B cell (primary cell): ENCODE measurements around the gene SYT2. TPM values are rescaled to one million over a fixed set of nuclear protein-coding genes. Genes with fewer than 3 reads are reported as not detected.

Source experiments
- ATAC-seq: fragments of 200-7000 bp; cut with Tn5 transposase; one replicate; pipeline ENCODE4 v1.10.0; 2021; ENCODE audit warnings: low read depth, mild to moderate bottlenecking, moderate number of reproducible peaks, moderate library complexity
- CTCF ChIA-PET: fragments of 350-600 bp; sonication (Branson Sonifier 250); formaldehyde crosslinking; loops from one replicate; lab custom pipeline; 2021; ENCODE audit warnings: antibody characterized with exemption, inconsistent platforms; lab: Charles Lee
- POLR2A ChIA-PET: fragments of 350-600 bp; sonication (Branson Sonifier 250); formaldehyde crosslinking; loops from one replicate; lab custom pipeline; 2021; ENCODE audit warnings: antibody characterized with exemption; lab: Charles Lee
- DNase-seq: peaks from one replicate; pipeline ENCODE4 v3.0.0; 2013
- H2AFZ ChIP-seq: 2 replicates; pipeline ENCODE4 v1.6.1; 2012; ENCODE audit warnings: mild to moderate bottlenecking, low read depth, low read length; ENCODE audit not compliant: insufficient read depth, poor library complexity, severe bottlenecking
- H3K27ac ChIP-seq, 2 donors: 1 replicate in 1 of 2; 2 replicates in 1 of 2; pipeline ENCODE4 v1.5.1; 2012 to 2013; ENCODE audit warnings: low read length in 2 of 2, mild to moderate bottlenecking in 2 of 2, moderate library complexity in 1 of 2
- H3K27me3 ChIP-seq, 4 experiments: fragments of 200-600 bp in 1 of 4; sonication (generic) in 1 of 4; replicated peaks in 1 of 4; 1 replicate in 2 of 4; 2 replicates in 2 of 4; pipeline versions ENCODE4 v1.6.1 to v1.7.0; 2013 to 2016; ENCODE audit warnings: low read length in 3 of 4, mild to moderate bottlenecking in 2 of 4, mixed read lengths in 1 of 4, moderate library complexity in 1 of 4; ENCODE audit not compliant: insufficient read depth in 4 of 4, control insufficient read depth in 3 of 4; ENCODE audit errors: control extremely low read depth in 1 of 4
- H3K36me3 ChIP-seq, 2 experiments: replicated peaks in 1 of 2; 1 replicate in 1 of 2; 2 replicates in 1 of 2; pipeline versions ENCODE4 v1.6.1 to v1.7.1; 2013; ENCODE audit warnings: low read length in 1 of 2; ENCODE audit not compliant: insufficient read depth in 2 of 2, control insufficient read depth in 1 of 2; ENCODE audit errors: control extremely low read depth in 1 of 2, extremely low read depth in 1 of 2
- H3K4me1 ChIP-seq, 2 donors: fragments of 200-600 bp in 1 of 2; sonication (generic) in 1 of 2; 1 replicate in 1 of 2; 2 replicates in 1 of 2; pipeline versions ENCODE4 v1.5.1 to v1.6.1; 2013 to 2017; ENCODE audit warnings: low read length in 2 of 2; ENCODE audit not compliant: control insufficient read depth in 2 of 2, insufficient read depth in 2 of 2
- H3K4me2 ChIP-seq: replicated peaks from 2 replicates; pipeline ENCODE3; 2012; ENCODE audit warnings: mild to moderate bottlenecking, low read depth, low read length; ENCODE audit not compliant: poor library complexity, severe bottlenecking
- H3K4me3 ChIP-seq, 5 experiments: fragments of 200-600 bp in 1 of 5; sonication (generic) in 1 of 5; 1 replicate in 3 of 5; 2 replicates in 2 of 5; pipeline versions ENCODE4 v1.5.1 to v1.7.0; 2011 to 2016; ENCODE audit warnings: low read length in 4 of 5, mild to moderate bottlenecking in 4 of 5, low read depth in 2 of 5, control low read depth in 1 of 5, moderate library complexity in 1 of 5; ENCODE audit not compliant: insufficient read depth in 1 of 5; ENCODE audit errors: control extremely low read depth in 1 of 5, extremely low read depth in 1 of 5
- H3K79me2 ChIP-seq: fragments of 200-600 bp; sonication (generic); one replicate; pipeline ENCODE4 v1.6.0; 2016; ENCODE audit warnings: low read length; ENCODE audit not compliant: control insufficient read depth, insufficient read depth
- H3K9ac ChIP-seq: fragments of 200-600 bp; sonication (generic); 2 replicates; pipeline ENCODE4 v1.6.1; 2017; ENCODE audit warnings: mild to moderate bottlenecking, low read length, moderate library complexity
- H3K9me3 ChIP-seq, 3 donors: one replicate each; pipeline versions ENCODE4 v1.6.1 to v1.7.1; 2013; ENCODE audit warnings: low read length in 2 of 3; ENCODE audit not compliant: control insufficient read depth in 2 of 3, insufficient read depth in 1 of 3; ENCODE audit errors: control extremely low read depth in 1 of 3
- H4K20me1 ChIP-seq: 2 replicates; pipeline ENCODE4 v1.6.0; 2012; ENCODE audit warnings: mild to moderate bottlenecking, low read length; ENCODE audit not compliant: insufficient read depth, control insufficient read depth, poor library complexity, severe bottlenecking
- H3K27ac Mint-ChIP-seq: one replicate; pipeline ENCODE4 v1.8.0; 2021; ENCODE audit warnings: mixed read lengths
- H3K27me3 Mint-ChIP-seq: one replicate; pipeline ENCODE4 v1.8.0; 2021; ENCODE audit warnings: mixed read lengths
- H3K4me1 Mint-ChIP-seq: one replicate; pipeline ENCODE4 v1.8.0; 2021; ENCODE audit warnings: mixed read lengths
- H3K4me3 Mint-ChIP-seq: one replicate; pipeline ENCODE4 v1.8.0; 2021; ENCODE audit warnings: mixed read lengths
- H3K9me3 Mint-ChIP-seq: one replicate; pipeline ENCODE4 v1.8.0; 2022; ENCODE audit warnings: mixed read lengths; ENCODE audit not compliant: insufficient read depth
- EZH2 ChIP-seq: IDR thresholded peaks from 2 replicates; pipeline ENCODE4 v1.6.1; 2012; ENCODE audit warnings: borderline replicate concordance, low read depth, mild to moderate bottlenecking, moderate library complexity, low read length; ENCODE audit not compliant: insufficient read depth, poor library complexity, severe bottlenecking
- WGBS: methylation state at CpG from one replicate; pipeline ENCODE4 v1.1.5; 2013; ENCODE audit warnings: missing lambda C conversion rate; ENCODE audit not compliant: insufficient coverage; 5-methylcytosine and 5-hydroxymethylcytosine counted together
- intact Hi-C: fragments of 100-400 bp; cut with micrococcal nuclease; formaldehyde crosslinking; loops from one replicate; pipeline ENCODE4 v1.10.0; 2022
- polyA plus RNA-seq: library from polyadenylated mRNA; depleted of rRNA; stranded (reverse); fragments of >200 nt; gene quantifications from 2 replicates; pipeline ENCODE4 v1.2.3, GENCODE V29; 2012
- total RNA-seq, 2 donors: library from RNA; stranded (reverse); fragments of 120-200 nt in 1 of 2; gene quantifications; 1 replicate in 1 of 2; 2 replicates in 1 of 2; pipeline versions ENCODE4 v1.2.3 to v1.2.4, GENCODE V29; 2013 to 2022
- TF ChIP-seq, protein P1 (sequence below): fragments of 200-600 bp; IDR thresholded peaks from one replicate; pipeline ENCODE4 v1.8.0; 2022; ENCODE audit warnings: antibody characterized with exemption, mild to moderate bottlenecking

SYT2 gene
- total and polyA plus RNA-seq, 2 donors (not counting 1 experiment from before 2014, with no cell fraction given): not detected

DNA sequence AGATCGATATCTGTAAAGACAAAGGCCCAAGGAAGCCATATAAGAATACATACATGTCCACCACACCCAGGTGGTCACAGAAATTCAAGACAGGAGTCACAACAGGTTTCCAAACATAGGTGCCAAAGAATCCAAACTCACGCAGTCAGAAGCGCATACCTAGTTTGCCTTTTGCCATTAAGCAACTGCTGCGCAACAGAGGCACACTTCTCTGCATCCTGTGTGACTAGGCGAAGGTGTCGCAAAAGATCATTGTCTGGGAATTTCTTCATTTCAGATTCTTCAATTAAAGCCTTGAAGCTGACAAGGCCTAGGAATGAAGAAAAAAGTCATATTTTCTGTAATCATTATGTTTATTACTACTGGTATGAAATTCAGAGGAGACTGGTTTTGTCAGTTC lies 32.2 kb upstream of the SYT2 start:
- Histone ChIP-seq H3K4me2 (no peak overlapping the region), H3K27ac (no peak overlapping the region), H3K4me1 (no peaks in the 10 kb centered on the region), H3K9me3 (peaks cover 0 to 1% (median 0%) of the 10 kb centered on the region in 3 donors), H4K20me1 (no peaks in the 10 kb centered on the region), H3K27me3 (no peaks in the 10 kb centered on the region), H3K4me3 (no peak overlapping the region), H3K79me2 (no peaks in the 10 kb centered on the region), H2AFZ (no peak overlapping the region), H3K36me3 (peaks cover 23 to 47% of the 10 kb centered on the region in 2 experiments), H3K9ac (no peak overlapping the region)
- H3K27me3 Mint-ChIP-seq: no peaks in the 10 kb centered on the region
- DNase-seq: no peak
- POLR2A ChIA-PET: no interaction called here
- no peak overlapping the region for H3K27ac Mint-ChIP-seq
- 100% methylated on average over 3 of the region's 6 CpGs for WGBS
- intact Hi-C loops: no loop called here
- TF ChIP-seq, protein P1, sequence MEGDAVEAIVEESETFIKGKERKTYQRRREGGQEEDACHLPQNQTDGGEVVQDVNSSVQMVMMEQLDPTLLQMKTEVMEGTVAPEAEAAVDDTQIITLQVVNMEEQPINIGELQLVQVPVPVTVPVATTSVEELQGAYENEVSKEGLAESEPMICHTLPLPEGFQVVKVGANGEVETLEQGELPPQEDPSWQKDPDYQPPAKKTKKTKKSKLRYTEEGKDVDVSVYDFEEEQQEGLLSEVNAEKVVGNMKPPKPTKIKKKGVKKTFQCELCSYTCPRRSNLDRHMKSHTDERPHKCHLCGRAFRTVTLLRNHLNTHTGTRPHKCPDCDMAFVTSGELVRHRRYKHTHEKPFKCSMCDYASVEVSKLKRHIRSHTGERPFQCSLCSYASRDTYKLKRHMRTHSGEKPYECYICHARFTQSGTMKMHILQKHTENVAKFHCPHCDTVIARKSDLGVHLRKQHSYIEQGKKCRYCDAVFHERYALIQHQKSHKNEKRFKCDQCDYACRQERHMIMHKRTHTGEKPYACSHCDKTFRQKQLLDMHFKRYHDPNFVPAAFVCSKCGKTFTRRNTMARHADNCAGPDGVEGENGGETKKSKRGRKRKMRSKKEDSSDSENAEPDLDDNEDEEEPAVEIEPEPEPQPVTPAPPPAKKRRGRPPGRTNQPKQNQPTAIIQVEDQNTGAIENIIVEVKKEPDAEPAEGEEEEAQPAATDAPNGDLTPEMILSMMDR: no peak
- no peak for TF ChIP-seq EZH2
- H3K4me1 Mint-ChIP-seq: no peaks in the 10 kb centered on the region
- no peak for ATAC-seq
- CTCF ChIA-PET: interaction anchor here (2.5 kb wide), 1 partner anchor 257 kb away, joined by 9 read pairs; no protein-coding TSS in a partner anchor
- no peaks in the 10 kb centered on the region for H3K9me3 Mint-ChIP-seq
- H3K4me3 Mint-ChIP-seq: no peak overlapping the region

DNA sequence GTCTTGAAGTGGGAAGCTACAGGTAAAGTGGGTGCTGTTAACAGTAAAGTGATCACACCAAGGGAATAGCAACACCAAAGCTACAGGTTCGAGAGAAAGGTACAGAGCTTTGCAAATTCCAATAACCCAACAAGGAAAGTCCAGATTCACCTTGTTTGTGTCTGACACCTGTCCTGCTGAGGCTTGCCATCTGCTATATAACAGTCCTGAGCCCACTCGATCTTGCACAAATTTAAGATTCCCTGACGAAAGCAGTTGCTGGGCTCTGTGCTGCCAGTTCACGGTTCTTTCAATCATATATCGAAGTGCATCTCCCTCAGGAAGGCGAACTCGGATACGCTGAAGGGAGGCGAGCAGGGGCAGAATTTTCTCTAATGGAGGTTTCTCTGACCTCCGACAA lies 23.0 kb upstream of the SYT2 start:
- H3K27ac Mint-ChIP-seq: no peak overlapping the region
- DNase-seq (no peak), ATAC-seq (no peak)
- no peak overlapping the region for H3K4me2 ChIP-seq
- H3K4me3 Mint-ChIP-seq: no peak overlapping the region
- ChIA-PET POLR2A (no interaction called here), CTCF (interaction anchor here (1.5 to 3.0 kb wide), 2 partner anchors 8 to 14 kb away, joined by 3 to 14 read pairs; no protein-coding TSS in a partner anchor)
- H3K79me2 ChIP-seq: no peaks in the 10 kb centered on the region
- H3K27ac ChIP-seq: no peak overlapping the region
- 98% methylated on average over 10 of the region's 10 CpGs for WGBS
- H2AFZ ChIP-seq: no peak overlapping the region
- H3K4me1 ChIP-seq: peaks cover 0 to 8% of the 10 kb centered on the region in 2 donors
- TF ChIP-seq, protein P1: no peak
- TF ChIP-seq EZH2: no peak
- no peak overlapping the region for H3K4me3 ChIP-seq
- no peaks in the 10 kb centered on the region for H3K9me3 ChIP-seq
- intact Hi-C loops: no loop called here
- H3K27me3 Mint-ChIP-seq: no peaks in the 10 kb centered on the region
- no peaks in the 10 kb centered on the region for H3K27me3 ChIP-seq
- H4K20me1 ChIP-seq: no peaks in the 10 kb centered on the region
- H3K4me1 Mint-ChIP-seq: peaks cover 9% of the 10 kb centered on the region
- H3K36me3 ChIP-seq: peaks cover 38 to 90% of the 10 kb centered on the region in 2 experiments
- H3K9me3 Mint-ChIP-seq: no peaks in the 10 kb centered on the region
- H3K9ac ChIP-seq: no peak overlapping the region
